ELF-1 (cell line): Measurements from ENCODE around the gene FRMD8.
"Not testable (repeated sequence)": the region's sequence is repeated elsewhere in the genome, so short reads cannot be mapped to it uniquely, and the experiment has no call there.

Experiments used
- DNase-seq: peaks from one replicate; pipeline ENCODE4 v3.0.0-alpha.2; 2016; ENCODE audit warnings: low read depth, low spot score

Gene FRMD8

DNA sequence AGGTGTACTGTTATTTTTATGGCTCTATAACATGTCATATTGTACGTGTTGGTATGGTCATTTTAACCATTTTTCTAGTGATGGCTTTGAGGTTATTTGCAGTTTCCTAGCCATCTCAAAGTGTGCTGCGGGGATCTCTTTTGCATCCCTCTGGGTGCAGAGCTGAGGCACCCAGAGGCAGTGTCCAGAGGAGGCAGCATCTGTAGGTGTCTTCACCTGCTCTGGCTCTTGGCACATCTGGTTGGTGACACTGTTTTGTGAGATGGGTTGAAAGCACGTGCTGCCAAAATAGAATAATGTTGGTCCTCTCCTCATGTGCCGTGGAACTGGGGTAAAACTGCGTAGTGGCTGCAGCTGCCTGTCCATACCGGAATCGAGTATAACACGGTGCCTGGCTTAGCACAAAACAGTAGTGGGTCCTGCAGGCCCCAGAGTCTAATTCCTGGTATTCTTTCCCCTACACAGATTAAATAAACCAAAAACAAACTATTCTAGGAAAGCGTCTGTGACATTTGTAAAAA lies 49.0 kb downstream of the FRMD8 start:
- DNase-seq, result no peak

DNA sequence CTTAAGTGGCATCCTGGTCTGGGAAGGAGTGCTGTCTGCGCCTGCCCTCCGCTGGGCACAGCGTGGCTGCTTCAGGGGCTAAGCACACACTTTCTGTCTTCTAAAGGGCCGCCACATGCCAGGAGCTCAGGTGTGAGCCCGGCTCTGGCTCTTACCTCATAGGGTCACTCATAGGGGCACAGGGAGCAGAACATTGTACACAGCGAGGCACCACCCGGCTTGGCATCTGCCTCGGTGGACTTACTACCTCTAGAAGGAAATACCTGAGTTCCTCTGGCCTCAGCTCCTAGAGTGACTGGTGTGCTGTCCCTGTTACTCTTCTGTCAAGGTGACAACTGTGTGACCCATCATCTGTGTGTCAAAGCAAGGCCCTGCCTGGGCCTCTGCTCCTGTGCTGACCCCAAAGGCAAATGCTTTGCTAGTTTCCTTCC lies 49.6 kb downstream of the FRMD8 start:
- peak; percentile 25 for DNase-seq

DNA sequence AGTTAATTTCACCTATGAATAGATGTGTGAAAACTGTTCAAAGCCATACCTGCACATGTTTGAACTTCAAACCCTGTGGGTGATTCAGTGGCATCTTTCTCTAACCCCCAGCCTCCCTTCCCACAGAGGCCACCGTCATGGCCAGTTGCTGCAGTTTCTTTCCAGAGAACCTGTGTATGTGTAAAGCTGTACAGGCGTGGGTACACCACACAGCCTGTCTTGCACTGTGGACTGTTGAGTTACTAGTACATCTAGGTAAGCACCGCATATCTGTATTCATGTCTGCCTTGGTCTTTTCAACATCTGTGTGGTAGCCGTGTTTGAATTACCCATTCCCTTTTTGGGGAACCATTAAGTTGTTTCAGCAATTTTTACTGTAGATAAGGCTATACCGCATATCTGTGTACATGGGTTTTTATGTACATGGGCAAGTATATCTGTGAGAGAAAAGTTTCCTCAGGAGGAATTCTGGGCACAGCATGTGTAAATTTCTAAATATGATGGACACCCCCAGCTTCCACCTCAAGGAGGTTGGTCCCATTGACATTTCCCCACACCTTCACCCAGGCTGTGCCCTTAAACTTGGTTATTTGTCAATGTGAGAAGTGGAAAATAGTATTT lies 50.1 kb downstream of the FRMD8 start:
- DNase-seq, result no peak

DNA sequence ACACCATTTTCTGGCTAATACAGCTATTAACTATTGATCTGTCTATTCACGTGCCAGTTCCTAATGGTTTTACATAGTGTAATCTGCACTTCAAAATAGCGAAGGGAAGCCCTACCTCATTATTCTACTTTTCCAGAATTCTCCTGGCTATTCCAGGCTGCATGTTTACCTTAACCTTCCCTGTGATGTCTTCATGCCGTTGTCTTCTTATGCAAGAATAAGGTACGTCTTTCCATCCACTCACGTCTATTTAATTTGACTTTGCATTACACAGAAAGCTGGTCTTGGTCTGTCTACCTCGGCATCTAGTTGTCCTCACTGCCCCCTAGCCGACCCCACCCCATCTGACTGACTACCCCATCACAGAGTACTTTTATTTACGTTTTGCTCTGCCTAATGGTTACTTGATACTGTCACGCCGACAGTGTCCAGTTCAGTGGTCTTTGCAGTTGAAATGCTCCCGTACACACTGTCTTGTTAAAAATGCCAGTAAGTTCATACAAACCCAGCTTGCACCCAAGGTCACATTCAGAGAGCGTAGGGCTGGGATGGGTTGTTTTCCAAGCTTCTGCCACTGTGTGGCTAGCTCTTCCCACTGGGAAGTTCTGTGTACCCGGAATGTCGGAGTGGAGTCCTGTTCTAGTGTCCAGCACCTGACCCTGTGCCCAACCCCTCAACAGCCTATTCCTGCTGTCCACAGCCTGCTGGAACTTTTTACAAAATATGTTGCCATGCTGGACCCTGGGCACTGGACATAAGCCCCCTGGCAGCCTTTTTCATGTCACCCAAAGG lies 51.2 kb downstream of the FRMD8 start:
- no peak for DNase-seq

DNA sequence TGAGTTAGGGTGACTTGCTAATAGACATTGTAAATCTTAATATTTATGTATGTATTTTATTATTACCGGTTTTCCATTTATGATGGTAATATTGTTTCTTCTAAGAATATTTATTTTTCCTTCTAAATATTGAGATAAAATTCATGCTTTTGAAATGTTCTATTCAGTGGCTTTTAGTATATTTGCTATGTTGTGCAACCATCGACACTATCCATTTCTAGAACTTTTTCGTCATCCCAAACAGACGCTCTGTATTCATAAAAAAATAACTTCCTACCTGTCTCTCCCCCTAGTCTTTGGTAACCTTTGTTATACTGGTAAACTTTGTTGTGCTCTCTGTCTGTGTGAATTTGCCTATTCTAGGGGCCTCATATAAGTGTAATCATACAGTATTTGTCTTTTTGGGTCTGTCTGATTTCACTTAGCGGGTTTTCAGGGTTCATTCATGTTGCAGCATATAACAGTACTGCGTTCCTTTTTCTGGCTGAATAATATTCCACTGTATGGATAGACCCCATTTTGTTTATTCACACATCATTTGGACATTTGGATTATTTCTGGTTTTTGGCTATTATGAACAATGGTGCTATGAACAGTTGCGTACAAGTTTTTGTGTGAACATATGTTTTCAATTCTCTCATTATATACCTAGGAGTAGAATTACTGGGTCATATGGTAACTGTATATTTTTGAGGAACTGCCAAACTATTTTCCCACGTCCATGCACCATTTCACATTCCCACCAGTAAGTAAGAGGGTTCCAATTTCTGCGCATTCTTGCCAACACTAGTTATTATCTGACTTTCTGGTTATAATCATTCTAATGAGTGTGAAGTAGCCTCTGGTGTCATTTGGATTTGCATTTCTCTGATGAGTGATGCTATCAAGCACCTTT lies 52.1 kb downstream of the FRMD8 start:
- no peak for DNase-seq

DNA sequence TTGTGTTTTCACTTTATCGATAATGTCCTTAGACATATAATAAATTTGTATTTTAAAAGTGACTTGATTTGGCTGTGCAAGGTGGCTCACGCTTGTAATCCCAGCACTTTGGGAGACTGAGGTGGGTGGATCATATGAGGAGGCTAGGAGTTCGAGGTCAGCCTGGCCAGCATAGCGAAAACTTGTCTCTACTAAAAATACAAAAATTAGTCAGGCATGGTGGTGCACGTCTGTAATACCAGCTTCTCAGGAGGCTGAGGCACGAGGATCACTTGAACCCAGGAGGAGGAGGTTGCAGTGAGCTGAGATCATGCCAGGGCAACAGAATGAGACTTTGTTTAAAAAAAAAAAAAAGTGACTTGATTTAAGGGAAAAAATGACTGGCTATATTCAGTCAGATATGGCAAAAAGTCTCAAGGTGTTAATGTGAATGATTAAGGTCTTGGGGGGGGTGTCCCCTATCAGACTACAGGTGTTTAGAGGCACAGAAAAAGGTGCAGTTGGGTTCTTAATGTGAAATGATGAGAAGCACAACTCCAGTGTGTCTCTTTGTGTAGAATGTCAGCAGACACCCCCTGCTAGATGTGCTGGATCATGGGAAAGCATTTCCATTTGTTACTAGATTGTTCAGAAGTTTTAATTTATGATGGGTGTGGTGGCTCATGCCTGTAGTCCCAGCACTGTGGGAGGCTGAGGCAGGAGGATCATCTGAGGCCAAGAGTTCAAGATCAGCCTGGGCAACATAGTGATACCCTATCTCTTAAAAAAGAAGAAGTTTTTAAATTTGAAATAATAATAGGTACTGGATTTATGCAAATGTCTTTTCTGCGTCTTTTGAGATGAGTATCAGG lies 53.1 kb downstream of the FRMD8 start:
- DNase-seq, result no peak

DNA sequence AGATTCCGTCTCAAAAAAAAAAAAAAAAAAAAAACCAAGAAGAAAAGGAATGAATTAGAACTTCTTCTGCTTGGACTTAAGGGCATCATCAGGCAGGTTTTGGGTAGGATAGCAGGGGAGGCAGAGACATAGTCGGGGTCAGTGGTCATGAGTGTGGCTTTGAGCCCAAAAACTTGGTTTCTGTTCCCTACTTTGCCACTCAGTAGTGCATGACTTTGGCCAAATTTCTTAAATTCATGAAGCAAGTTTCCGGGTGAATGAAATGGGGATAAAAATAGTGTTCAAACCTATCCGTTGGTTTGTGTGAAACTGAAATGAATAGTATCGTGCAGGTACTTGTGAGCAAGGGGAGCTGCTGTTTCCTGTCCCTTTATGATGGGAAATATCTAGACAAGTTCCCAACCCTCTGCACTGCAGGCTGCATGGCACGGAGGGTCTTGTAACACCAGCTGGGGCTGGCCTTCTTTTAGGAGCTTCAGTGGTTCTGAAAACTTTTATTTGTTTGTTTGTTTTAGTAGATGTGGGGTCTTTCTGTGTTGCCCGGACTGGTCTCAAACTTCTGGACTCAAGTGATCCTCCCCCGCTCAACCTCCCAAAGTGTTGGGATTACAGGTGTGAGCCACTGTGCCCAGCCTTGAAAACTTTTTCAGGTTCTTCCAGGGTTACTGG lies 54.5 kb downstream of the FRMD8 start:
- DNase-seq, result no peak

DNA sequence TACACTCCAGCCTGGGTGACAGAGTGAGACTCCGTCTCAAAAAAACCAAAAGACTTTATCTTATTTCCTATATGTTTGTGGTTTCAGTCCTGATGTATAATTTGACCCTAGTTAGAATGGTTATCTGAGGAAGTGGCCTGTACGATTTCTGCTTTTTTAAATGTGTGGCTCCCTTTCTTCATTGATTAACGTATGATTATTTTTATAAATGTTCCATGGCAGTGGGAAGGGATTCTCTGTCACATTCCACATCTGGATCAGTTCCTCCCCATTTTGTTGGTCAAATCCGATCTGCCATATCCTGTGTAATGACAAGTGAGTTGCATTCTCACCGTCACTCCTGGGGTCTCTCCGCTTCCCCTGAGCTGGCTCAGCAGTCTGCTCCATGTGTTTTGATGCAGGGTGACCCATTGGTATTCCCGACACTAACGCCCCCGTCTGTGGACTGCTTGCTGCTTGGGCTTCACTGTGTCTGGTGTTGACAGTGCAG lies 56.5 kb downstream of the FRMD8 start:
- DNase-seq, result no peak

DNA sequence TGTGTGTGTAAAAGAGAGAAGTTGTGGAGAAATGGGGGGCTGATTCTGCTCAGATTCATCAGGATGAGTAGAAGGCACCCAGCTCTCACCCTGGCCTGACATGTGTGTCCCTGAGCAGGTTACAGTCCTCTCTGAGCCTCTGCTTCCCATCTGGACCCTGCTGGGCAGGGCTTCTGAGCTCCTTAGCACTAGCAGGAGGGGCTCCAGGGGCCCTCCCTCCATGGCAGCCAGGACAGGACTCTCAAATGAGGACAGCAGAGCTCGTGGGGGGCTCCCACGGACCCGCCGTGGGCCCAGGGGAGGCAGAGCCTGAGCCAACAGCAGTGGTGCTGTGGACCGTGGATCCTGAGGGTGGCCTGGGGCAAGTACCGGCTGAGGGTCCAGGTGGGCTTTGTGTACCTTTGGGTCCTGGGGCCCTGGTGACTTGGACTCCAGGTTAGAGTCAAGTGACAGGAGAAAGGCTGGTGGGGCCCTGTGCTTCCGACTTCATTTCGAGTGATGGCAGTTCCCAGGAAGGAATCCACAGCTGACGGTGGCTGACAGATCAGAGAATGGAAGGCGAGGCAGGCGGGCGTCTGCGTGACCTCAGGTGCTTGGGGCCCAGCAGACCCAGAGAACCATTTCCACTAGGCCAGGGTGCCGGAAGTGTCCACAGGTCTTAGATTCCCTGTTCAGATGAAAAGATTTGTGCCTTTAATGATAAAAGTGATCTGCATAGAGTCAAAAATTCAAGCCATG lies 58.0 kb downstream of the FRMD8 start:
- DNase-seq, result peak; percentile 32

DNA sequence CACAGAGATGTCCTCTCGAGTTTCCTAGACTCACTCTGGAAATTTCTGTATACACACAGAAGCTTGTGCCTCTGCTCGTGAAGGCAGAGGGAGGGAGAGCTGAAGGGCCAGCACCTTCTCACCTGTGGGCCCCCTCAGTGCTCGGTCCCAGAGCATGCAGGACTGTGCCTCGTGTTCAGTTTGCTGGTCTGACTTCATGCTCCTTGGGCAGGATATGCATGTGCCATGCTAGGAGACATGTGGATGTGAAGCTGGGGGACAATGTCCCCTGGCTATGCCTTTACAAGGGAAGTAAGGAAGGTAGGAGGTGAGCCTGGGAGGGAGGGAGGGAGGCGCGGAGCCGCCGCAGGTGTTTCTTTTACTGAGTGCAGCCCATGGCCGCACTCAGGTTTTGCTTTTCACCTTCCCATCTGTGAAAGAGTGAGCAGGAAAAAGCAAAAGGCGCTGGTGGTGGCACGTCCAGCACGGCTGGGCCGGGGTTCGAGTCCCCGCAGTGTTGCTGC lies 58.7 kb downstream of the FRMD8 start:
- no peak for DNase-seq

DNA sequence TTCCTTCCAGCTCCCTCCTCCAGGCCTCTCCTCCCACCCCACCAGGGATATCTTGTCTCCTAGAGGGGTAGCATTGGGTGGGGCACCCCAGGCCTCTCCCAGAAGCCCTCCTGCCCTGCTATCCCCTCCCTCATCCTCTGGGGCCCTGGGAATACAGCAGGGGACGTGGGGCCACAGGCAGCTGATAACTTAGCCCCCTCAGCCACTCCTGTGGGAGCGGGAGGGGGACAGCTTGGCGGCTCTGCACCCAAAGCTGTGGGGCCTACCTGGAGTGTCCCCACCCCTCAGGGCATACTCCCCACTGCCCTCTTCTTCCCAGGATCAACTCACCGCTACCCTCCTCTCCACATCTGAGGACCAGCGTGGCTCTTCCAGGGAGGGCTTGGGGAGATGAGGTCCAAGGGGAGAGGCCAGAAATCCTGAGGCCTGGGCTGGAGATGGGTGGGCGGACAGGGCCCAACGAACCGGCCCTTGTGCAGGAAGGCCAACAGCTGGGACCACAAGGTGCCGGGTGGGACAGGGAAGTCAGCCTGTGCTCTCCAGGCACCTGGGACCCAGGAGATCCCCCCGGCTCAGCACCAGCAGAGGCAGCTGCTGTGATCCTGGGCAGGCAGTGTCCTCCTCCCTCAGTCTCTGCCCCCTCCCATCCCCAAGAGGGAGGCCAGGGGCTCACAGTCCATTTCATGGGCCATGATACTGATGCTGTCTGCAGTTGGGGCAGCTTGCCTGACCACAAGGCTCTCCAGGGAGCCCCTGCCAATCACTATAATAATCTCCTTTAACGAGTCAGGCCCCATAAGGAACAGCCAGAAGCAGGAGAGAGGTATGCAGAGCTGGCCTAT lies 59.4 kb downstream of the FRMD8 start:
- DNase-seq, result peak; percentile 34

DNA sequence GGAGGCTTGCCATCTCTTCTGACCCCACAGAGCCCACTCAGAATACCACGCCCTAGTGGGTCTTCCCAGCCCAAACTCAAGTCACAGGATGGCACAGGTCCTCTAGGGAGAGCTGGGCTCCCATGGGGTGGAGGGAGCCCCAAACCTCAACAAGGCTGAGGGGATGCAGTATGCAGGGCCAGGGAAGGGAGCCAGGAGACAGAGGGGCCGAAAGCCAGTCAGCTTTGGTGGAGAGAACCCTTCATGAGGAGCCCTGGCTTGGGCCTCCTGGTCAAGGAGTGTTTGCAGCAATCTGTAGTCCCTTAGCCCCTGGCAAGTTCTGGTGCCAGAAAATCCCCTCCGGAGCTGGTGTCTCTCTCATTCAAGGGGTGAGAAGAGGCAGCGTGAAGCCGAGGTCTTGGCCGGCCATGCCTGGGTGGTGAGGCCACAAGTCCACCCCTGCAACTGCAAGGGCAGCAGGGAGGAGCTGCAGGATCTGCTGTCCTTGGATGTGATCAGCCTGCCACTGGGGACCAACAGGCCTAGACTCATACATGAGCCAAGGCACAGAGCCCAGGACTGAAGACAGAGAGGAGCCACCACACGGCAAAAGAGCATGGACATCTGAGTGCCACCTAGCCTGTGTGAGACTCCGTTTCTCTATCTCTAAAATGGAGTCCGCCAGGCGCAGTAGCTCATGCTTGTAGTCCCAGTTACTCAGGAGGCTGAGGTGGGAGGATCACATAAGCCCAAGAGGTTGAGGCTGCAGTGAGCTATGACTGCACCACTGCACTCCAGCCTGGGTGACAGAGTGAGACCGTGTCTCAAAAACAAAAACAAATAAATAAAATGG lies 60.2 kb downstream of the FRMD8 start:
- DNase-seq, result no peak

DNA sequence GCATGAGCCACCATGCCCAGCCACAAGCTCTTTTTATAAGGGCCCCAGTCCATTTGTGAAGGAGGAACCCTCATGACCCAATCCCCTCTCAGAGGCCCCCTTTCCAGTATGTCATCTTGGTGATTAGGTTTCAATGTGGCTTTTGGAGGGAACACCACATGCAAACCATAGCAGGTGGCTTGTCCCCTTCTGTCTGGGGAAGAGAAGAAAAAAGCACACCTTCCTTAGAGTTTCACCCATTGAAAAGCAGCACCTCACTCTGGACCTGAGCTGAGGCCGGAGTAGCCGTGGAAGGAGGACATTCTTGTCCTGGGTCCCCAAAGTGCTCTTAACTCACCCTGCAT lies 61.6 kb downstream of the FRMD8 start:
- no peak for DNase-seq

DNA sequence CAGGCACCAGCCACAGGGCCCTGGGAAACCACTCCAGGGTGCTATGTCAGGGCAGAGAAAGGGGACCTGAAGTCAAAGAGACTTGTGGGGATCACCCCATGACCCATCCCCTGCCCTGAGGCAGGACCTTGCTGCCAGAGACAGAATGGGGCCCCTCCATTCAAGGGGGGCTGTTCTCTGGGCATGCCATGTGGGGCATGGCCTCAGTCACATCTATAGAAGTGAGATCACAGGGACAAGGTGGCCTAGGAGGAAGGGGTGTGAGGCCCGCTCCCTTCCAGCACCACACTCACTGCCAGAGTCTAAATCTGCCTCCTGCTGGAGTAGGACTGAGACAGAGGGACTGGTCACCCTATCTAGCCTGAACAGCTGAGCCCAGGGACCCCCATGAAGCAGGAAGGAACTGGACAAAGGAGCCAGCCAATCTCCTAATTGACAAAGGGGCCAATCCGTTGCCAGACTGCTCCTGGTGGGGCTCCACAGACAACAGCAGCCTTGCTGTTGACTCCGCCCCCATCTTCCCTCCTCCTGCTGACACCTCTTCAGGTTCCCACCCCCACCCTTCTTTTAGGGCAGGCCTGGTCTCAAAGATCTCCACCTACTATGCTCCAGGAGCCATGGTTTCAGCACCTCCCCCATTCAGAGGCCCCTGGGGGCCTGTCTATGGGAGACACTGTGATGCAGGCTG lies 62.1 kb downstream of the FRMD8 start:
- DNase-seq, result peak; percentile 93

DNA sequence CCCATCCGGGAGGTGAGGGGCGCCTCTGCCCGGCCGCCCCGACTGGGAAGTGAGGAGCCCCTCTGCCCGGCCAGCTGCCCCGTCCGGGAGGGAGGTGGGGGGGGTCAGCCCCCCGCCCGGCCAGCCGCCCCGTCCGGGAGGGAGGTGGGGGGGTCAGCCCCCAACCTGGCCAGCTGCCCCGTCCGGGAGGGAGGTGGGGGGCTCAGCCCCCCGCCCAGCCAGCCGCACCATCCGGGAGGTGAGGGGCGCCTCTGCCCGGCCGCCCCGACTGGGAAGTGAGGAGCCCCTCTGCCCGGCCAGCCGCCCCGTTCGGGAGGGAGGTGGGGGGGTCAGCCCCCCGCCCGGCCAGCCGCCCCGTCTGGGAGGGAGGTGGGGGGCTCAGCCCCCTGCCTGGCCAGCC lies 64.9 kb downstream of the FRMD8 start:
- DNase-seq, result not testable (repeated sequence)

DNA sequence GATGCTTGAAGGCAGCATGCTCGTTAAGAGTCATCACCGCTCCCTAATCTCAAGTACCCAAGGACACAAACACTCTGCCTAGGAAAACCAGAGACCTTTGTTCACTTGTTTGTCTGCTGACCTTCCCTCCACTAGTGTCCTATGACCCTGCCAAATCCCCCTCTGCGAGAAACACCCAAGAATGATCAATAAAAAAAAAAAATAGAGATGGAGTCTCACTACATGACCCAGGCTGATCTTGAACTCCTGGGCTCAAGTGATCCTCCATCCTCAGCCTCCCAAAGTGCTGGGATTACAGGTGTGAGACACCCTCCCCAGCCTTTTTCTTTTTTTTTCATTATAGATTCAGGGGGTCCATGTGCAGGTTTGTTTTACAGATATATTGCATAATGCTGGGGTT lies 65.8 kb downstream of the FRMD8 start:
- DNase-seq, result not testable (repeated sequence)

DNA sequence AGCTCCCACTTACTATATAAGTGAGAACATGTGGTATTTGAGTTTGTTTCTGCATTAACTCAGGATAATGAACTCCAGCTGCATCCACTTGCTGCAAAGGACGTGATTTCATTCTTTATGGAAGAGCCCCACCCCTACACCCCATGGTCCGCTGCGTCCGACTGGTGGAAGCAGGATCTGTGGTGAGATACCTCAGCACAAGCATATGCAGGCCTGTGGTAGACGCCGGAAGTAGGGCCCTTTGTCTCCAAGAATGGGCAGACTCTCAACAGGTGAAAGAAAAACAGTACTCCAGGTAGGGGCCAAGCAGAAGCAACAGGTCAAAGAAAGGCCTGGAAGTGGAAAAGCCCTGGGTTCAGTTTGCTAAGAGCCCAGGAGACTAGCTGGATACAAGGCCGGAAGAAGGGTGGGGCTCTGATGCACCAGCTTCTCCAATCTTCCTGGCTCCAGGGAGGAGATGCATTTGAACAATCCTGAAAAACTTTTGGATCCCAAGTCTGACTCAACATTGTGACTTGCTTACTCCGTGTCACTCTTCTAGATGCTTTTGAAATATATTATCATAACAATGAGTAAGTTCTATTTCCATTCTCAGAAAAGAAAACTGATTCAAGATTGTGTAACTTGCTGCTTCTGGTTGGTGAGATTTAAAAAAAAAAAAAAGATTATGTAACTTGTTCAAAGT lies 66.5 kb downstream of the FRMD8 start:
- no peak for DNase-seq
